LHCN-M2 (cell line): Measurements from ENCODE around the gene ARFIP2. TPM values are rescaled to one million over a fixed set of nuclear protein-coding genes. Genes with fewer than 3 reads are reported as not detected.
"Not testable (repeated sequence)": the region's sequence is repeated elsewhere in the genome, so short reads cannot be mapped to it uniquely, and the experiment has no call there.

Experiments
- DNase-seq: peaks from one replicate; pipeline ENCODE4 v3.0.0-alpha.2; 2012; ENCODE audit warnings: low read depth
- polyA plus RNA-seq: library from polyadenylated mRNA; unstranded; fragments of >200 nt; gene quantifications from one replicate; pipeline ENCODE4 v1.2.1, GENCODE V29; 2012; ENCODE audit warnings: missing spikeins
- total RNA-seq: library from RNA; depleted of rRNA; stranded (reverse); fragments of >200 nt; gene quantifications from 2 replicates; pipeline ENCODE4 v1.2.3, GENCODE V29; 2014; rRNA removed

ARFIP2 gene
- 66.0 and 66.3 TPM in 2 replicates for total RNA-seq
- 49.8 TPM for polyA plus RNA-seq

GRCh38 chr11:6481012-6481923 is at the start of gene ARFIP2, which contains the start of gene TIMM10B:
Gene ARFIP2, minus strand, starts transcription at chr11:6481331. Its CDS starts 910 bp downstream, at chr11:6480421.
Gene TIMM10B, plus strand, starts transcription at chr11:6481501. Its CDS starts 16 bp downstream, at chr11:6481517.
- peak; percentile 95 for DNase-seq

- no peak for DNase-seq
Observed at GRCh38 chr11:6530848-6531247, 49.7 kb upstream of the ARFIP2 start.

- no peak for DNase-seq
Observed at GRCh38 chr11:6529266-6529665, 48.1 kb upstream of the ARFIP2 start.

GRCh38 chr11:6526411-6527135 is 45.4 kb upstream of the ARFIP2 start:
- no peak for DNase-seq

- peak; percentile 19 for DNase-seq
Observed at GRCh38 chr11:6523253-6523652, 42.1 kb upstream of the ARFIP2 start.

GRCh38 chr11:6521946-6522345 is 40.8 kb upstream of the ARFIP2 start:
- not testable (repeated sequence) for DNase-seq

- no peak for DNase-seq
Observed at GRCh38 chr11:6520265-6520664, 39.1 kb upstream of the ARFIP2 start.

GRCh38 chr11:6516865-6517264 is 35.7 kb upstream of the ARFIP2 start:
- DNase-seq, result no peak

GRCh38 chr11:6505577-6506240 is 24.6 kb upstream of the ARFIP2 start:
- DNase-seq, result peak; percentile 84

GRCh38 chr11:6504166-6504565 is 23.0 kb upstream of the ARFIP2 start:
- no peak for DNase-seq

GRCh38 chr11:6502382-6502781 is 21.3 kb upstream of the ARFIP2 start:
- DNase-seq, result no peak

- no peak for DNase-seq
Observed at GRCh38 chr11:6498544-6498943, 17.4 kb upstream of the ARFIP2 start.

GRCh38 chr11:6498121-6498520 is 17.0 kb upstream of the ARFIP2 start:
- DNase-seq, result peak; percentile 8

- no peak for DNase-seq
Observed at GRCh38 chr11:6497069-6497839, 16.1 kb upstream of the ARFIP2 start, which contains the start of gene DNHD1. Gene DNHD1, plus strand, starts transcription at chr11:6497280. Its CDS starts 936 bp downstream, at chr11:6498216.

- DNase-seq, result no peak
Observed at GRCh38 chr11:6489306-6489705, 8.2 kb upstream of the ARFIP2 start.

- no peak for DNase-seq
Observed at GRCh38 chr11:6488821-6489220, 7.7 kb upstream of the ARFIP2 start.

- no peak for DNase-seq
Observed at GRCh38 chr11:6488342-6488741, 7.2 kb upstream of the ARFIP2 start.

- DNase-seq, result no peak
Observed at GRCh38 chr11:6486938-6487337, 5.8 kb upstream of the ARFIP2 start.

GRCh38 chr11:6486256-6486655 is 5.1 kb upstream of the ARFIP2 start:
- no peak for DNase-seq

GRCh38 chr11:6485661-6486060 is 4.5 kb upstream of the ARFIP2 start:
- DNase-seq, result no peak

- DNase-seq, result no peak
Observed at GRCh38 chr11:6483015-6483414, 1.9 kb upstream of the ARFIP2 start.
